Bone marrow (tissue), 2 donors: ENCODE results near the gene SRBD1.
A peak's percentile ranks its signal among the peaks of the same experiment; 100 is the strongest.

Source experiments
- DNase-seq, 2 donors: peaks; one replicate each; lab custom pipeline; 2025; lab: John Stamatoyannopoulos, UW

Gene SRBD1, protein sequence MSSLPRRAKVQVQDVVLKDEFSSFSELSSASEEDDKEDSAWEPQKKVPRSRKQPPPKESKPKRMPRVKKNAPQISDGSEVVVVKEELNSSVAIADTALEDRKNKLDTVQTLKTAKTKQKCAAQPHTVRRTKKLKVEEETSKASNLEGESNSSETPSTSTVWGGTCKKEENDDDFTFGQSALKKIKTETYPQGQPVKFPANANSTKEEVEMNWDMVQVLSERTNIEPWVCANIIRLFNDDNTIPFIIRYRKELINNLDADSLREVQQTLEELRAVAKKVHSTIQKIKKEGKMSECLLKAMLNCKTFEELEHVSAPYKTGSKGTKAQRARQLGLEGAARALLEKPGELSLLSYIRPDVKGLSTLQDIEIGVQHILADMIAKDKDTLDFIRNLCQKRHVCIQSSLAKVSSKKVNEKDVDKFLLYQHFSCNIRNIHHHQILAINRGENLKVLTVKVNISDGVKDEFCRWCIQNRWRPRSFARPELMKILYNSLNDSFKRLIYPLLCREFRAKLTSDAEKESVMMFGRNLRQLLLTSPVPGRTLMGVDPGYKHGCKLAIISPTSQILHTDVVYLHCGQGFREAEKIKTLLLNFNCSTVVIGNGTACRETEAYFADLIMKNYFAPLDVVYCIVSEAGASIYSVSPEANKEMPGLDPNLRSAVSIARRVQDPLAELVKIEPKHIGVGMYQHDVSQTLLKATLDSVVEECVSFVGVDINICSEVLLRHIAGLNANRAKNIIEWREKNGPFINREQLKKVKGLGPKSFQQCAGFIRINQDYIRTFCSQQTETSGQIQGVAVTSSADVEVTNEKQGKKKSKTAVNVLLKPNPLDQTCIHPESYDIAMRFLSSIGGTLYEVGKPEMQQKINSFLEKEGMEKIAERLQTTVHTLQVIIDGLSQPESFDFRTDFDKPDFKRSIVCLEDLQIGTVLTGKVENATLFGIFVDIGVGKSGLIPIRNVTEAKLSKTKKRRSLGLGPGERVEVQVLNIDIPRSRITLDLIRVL

DNA sequence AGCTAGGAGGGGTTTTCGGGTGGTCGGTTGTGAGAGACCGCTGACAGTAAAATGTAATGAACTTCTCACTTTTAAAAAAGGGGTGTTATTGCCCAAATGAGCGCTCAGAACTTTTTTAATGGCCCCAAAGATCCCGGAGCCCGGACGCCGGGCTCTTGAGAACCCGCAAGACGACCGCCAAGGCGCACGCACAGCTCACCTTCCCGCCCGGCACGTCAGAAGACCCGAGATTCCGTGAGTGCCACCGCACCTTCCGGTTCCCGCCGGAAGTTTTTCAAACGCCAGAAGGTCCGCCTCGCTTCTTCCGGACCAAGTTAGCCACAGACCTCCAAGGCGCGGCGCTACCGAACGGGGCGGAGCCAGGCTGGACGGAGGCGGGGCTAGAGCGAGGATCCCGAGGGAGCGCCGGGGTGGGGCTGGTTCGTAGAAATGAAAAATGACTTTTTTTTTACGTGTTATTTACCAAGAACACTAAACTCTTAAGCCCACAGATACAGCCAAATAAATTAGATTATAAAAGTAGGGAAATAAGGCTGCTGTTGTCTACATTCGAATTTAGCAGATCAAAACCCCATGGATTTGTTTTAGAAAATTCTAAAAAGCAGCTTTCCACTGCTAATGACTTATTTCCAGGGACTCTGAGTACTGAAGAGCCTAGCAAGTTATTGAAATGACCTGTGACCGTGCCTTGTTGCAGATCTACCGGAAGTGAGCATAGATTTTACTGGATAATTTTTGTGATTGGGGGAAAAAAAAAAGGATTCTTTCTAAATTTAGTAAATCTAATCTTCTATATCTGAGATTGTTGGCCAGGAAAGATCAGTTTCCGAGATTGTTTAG lies at the start of gene SRBD1:
SRBD1 (minus strand) TSS at position 248 of the 840 bp plus-strand sequence. CDS start 5,826 bp downstream, outside the sequence.
- DNase-seq: peak; percentile 77 to 81

DNA sequence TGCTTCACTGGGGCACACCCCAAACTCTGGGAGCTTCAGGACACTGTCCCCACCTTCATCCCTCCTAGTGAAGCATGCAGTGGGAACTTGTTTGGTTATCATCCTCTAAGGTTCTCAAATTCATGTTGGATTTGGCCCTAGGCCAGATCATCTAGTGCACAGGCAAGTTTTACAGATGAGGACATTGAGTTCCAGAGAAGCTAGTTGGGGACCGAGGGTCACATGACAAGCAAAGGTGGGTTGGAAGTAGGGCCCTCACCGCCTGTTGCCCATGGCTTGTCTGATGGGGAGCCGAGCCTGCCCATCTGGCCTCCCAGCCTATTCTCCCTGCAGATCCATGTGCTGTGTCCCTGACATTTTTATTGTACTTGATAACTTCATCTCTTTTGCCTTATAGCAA lies 43.2 kb upstream of the SRBD1 start:
- DNase-seq: no peak

DNA sequence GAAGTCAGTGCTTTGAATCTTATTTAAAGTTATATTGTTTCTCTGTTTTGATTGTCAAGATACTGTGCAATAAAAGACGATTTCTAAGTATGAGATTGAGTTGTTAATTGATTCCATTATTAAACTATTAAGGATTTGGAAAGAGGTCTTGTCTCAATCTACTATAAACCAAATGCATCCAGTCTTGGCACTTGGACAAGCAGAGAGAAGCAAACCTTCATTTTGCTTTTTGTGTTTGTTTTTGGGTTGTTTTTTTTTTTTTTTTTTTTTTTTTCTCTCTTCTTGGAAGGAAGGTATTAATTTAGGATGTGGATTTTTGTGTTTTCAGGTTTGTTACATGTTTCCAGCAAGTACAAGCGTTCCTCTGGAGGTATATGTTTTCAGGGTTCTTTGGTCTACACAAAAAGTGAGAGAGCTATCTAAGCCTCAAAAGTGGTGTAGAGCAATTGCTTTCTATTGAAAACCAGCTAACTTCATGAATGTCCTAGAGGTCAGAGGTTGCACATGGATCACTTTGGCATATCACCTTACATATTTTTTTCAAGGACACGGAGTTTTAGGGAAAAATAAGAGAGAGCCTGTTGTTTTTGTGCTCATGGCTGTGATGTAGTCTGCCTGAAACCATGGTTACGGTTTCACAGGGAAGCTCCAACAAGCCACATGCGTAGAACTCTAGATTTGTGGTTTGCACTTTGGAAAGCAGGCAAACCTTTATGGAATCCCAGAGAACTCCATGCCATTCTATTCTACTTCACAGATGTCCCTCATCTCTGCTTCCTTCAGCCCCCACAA lies 42.3 kb upstream of the SRBD1 start:
- no peak for DNase-seq

DNA sequence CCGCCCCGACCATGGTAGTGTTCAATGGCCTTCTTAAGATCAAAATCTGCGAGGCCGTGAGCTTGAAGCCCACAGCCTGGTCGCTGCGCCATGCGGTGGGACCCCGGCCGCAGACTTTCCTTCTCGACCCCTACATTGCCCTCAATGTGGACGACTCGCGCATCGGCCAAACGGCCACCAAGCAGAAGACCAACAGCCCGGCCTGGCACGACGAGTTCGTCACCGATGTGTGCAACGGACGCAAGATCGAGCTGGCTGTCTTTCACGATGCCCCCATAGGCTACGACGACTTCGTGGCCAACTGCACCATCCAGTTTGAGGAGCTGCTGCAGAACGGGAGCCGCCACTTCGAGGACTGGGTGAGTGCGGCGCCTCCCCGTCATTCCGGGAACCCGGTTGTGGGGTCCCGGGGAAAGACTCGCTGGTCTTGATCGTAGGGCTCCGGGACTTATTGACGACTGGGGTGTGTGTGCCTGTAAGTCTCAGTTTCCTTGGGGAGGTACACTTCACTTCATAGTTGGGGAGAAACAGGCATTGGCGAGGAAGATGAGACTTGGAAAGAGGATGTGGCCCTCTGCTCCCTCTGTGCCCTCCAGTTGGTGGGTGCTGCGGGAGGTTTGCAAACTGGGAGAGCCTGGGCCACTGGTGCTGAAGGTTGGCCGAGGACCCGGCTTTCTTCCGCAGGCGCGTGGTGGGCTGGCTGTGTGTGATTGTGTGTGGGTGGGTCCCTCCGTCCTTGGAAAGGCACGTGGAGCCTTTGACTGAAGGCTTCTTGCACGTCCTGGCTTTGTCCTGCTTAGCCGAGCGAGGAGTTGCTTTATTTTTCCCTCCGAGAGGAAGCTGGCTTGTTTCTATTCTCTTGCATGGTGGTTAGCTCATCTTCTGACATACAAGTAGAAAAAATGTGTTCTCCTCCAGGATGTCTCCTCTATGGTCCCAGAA lies 41.3 kb upstream of the SRBD1 start:
- DNase-seq: peak in 1 of 2 donors; percentile 52

DNA sequence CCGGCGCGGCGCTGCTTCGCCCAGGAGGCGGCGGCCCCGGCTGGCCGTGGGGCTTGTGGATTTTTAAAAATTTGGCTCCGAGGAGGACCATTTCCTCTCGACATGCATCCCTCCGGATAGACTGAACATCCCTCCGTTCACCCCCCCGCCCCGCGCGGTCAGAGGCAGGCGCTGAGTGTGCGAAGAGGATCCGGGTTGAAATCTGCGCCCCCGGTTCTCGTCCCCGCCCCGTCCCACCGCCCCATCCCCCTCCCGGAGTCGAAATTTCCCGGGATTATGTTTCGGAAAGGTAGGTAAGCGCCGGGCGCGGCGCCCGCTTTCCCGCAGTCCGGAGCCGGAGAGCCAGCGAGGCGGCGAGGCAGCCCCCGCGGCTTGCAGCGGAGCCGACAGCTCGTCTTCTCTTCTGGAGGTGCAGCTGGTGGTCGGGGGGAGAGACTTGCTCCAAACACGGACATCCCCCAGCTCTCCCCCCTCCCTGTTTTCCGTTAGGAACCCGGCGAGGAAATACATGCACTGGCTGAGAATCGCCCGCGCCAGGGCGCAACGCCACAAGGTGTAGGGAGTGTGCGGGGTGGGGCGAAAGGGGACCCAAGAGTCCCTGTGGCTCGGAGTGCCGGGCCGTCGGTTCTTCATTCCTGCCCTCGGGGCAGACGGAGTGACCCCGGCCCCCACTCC lies 40.5 kb upstream of the SRBD1 start, which contains the start of gene PRKCE:
PRKCE (plus strand) TSS at position 261 of the 675 bp plus-strand sequence.
- DNase-seq: peak in 1 of 2 donors; percentile 65

GRCh38 chr2:45650851-45651414 lies 39.9 kb upstream of the SRBD1 start:
- peak; percentile 73 to 99 for DNase-seq

DNA sequence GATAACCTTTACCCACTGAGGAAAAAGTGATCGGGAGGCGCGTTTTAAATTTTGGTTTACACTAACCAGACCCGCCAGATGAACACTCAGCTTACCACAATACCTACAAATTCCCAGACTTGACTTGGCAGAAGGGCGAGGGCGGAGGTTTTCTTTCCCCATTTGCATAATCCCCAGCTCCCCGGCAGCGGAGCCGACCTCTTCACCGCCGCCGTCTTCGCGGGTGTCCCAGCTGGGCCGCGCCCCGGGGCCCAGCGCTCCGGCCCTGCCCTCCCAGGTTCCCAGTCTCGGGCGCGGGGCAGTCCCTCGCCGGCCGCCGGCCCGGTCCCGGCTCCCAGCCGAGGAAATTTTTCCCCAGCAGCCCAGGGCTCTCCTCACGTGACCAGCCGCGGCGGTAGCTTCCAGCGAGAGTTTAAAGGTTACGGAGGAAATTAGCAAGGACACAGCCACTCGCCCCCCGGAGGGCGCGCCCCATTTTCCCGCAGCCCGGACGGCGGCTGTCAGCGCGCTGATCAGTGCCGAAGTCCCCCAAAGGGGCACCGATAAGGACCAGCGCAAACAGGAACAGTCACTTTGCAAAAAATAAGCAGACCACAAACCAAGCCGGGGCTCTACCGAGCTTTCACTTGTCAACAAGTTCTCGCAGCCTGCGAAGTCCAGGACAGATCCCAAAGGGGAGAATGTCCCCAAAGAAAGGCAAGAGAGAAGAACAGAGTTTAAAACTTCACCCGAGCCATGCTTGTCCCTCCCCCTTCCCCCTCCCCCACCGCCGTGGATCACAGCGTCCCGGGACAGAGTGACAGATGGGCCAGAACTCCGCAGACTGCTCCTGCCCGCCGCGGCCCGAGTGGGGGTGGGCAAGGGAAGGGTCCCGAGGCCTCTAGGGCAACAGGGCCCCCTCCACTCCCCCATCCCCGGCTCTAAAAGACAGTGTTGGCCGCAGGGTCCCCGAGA lies 39.1 kb upstream of the SRBD1 start:
- peak in 1 of 2 donors; percentile 71 for DNase-seq

GRCh38 chr2:45649462-45649857 lies 38.4 kb upstream of the SRBD1 start:
- peak in 1 of 2 donors; percentile 36 for DNase-seq

DNA sequence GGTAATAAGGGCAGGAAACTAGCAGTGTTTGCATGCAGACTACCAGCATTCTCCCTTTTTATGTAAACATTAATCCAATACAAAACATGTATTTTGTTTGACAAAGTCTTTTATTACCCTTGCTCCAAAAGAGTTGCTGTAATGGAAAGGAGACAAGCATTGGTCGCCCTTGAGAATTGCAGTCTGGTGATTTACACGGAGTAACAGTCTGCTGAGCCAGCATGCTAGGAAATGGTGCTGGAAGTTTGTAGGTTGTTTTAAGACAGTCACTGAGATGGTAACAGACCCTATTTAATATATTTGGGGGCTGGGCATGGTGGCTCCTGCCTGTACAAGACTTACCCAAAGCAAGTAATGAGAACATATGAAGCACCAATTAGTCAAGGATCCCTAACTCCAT lies 37.6 kb upstream of the SRBD1 start:
- no peak for DNase-seq

DNA sequence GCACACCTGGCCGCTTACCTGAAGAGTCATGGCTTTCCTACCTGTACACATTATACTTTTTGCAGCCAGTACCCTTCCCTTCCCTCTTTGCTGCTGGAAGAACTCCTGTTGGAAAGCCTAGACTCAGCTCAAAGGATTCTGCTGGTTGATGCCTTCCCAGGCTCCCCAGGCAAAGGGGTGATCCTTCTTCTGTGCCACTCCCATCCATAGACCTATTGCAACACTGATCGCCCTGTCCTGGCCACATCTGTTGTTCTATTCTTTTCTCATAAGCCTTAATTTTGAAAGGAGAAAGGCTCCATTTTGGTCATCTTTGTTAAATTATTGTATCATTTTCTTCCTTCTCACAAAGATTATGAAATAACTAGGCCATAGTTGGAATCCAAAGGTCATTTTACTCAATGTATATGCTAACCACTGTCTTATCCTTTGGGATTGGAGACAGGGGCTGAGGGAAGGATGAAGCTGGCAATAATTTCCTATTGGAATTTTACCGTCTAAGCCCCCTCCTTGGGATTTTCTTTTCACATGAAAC lies 37.0 kb upstream of the SRBD1 start:
- DNase-seq: no peak

- no peak for DNase-seq
Measured at GRCh38 chr2:45647356-45647755, 36.3 kb upstream of the SRBD1 start.

- DNase-seq: no peak
Measured at GRCh38 chr2:45646289-45646688, 35.2 kb upstream of the SRBD1 start.

DNA sequence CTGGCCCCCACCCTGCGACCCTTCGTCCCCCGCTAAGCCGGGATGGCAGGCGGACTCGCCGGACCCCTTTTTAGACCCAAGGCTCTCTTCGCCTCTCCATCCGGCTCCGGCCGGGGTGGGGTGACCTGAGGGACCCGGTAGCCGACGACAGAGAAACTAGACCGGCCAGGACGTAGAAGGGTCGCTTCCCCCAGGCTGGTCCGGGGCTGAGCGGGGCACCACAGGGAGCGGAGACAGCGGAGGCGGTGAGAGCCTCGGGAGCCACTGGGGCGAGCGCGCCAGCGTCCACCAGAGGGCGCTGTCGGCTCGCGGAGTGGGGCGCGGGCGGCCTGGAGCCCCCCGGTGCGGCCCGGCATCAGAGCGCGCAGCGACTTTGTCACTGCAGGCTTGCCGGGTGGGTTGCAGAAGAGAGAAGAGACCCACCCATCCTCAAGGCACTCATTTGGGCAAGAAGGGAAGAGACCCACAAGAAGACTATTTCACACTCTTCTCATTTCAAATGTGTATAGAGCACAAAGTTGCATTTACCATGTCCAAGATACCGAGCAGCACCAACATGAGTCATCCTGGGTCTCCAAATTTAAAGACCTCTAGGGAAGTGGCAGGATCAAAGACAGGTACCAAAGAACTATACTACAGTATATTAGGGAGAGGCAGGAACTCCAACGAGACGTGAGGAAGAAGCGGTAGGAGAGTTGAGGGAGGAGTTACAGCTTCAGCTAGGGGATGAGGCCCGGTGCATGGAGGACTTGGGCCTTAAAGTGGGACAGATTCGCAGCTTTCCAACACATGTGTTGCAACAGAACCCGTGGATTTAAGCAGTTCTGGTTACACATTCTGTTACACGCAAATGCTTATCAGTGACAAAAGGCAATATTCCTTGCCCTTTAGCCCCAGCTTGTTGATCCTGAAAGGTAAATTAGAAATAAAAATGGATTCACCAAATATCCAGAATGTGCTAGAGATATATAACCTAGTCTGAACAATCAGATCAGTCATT lies 32.8 kb upstream of the SRBD1 start:
- DNase-seq: peak; percentile 37 to 38

GRCh38 chr2:45643095-45643494 lies 32.0 kb upstream of the SRBD1 start:
- no peak for DNase-seq

DNA sequence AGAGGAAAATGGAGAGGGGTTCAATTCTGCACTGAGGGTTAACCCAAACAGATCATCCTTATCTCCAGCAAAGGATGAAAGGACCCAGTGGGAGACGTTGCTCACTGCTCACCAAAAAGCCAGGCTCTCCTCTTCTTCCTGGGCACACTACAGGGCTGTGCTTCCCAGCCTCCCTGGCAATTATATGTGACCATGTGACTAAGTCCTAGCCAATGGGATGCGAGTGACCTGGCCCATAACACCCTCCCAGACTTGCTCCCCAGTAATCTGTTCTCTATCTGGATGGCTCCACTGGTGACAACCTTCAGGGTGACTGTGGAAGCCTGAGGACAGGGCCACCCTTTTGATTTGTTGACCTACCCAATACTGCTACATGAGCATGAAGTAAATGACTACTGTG lies 29.5 kb upstream of the SRBD1 start:
- DNase-seq: no peak

GRCh38 chr2:45637440-45637839 lies 26.4 kb upstream of the SRBD1 start:
- DNase-seq: peak in 1 of 2 donors; percentile 86
